NCI-H1048 (cell line): ENCODE measurements around the gene TBC1D7.

ENCODE experiments used
- DNase-seq: peaks from one replicate; lab custom pipeline; 2025; lab: John Stamatoyannopoulos, UW

TBC1D7 gene

DNA sequence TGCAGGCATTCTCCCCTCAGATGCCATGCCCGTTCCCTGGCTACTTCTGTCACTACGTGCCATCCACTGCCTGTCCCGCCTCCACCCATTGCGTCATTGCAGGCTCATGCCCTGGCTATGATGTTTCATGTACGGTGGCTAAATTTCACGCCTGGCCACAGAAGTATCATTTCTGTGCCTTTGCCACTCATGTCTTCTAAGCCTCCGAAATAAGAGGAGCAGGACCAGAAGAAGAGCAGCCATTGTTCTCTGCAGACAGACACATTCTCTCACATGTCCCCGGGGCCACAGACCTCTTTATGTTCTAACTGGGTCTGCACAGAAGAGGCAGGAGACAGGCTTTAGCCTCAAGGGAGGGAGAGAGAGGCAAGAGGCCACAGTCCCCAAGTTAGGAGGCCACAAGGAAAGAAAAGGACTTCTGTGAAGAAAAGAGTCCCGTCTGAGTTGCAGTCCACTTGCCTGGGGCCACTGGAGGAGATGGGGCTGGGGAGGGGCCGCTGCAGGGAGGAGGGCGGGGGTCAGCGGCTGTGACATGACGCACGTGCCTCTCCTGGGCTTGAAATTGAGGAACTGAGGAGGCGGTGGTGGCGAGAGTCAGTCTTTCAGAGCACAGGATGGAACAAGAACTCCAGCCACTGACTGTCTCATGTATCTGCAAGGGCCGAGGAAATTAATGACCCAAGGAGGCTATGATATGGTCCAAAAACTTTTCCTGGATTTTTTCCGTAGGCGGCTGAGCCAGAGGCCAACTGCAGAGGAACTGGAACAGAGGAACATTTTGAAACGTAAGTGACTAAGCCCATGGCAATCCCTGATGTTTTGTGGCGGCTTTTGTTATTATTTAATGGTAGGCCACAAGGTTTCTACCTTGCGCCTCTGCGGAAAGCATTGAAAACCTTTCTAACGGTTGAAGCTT, 55.9 kb downstream of the TBC1D7 start:
- no peak for DNase-seq

DNA sequence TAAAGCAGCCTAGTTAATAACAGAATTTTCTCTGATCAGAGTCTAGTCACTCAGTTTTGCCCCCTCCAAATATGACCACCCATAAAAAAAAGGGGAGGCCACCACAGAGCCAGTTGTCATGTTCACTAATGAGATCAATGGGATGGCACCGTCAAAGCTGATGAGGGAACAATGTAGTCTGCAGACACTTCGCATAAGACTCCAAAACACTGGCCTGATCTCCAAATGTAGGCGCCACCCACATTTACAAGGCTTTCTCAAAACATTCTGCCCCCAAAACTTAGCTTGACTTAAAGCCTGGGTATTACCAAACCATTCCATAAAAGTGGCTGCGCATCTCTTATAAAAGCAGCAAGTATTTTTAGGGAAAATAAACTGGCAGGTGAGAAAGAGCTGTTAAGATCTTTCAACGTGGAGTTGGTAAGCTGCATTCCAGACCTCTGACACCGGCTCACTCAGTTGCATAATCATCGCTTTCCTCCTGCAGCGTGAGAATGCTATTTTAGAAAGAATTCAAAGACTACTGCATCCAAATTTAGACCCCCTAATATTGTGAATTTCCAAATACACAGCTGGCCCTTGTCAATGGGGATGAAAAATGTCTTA, 59.3 kb downstream of the TBC1D7 start:
- no peak for DNase-seq

DNA sequence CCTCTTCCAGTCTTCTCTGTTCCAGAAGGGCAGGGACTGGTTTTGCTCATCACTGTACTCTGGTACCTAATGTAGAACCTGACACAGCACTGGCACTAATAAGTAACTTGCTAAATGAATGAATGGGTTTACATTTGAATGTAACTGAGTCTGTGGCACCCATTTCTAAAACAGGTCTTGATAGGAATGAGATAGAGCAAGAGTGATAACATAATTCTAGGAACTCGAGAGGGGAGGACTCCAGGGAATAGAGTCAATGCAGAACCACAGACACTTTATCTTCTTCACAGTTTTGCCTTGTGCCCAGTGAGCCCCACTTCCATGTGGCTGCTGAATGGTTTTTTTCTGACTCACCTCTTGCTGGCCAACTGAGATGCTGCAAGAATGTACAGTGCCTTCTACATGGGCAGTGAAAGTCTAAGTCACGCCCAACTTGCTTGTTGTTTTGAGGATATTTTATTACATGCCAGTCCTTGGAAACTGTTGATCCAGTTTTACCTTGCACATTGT, 61.1 kb downstream of the TBC1D7 start:
- DNase-seq, result no peak

DNA sequence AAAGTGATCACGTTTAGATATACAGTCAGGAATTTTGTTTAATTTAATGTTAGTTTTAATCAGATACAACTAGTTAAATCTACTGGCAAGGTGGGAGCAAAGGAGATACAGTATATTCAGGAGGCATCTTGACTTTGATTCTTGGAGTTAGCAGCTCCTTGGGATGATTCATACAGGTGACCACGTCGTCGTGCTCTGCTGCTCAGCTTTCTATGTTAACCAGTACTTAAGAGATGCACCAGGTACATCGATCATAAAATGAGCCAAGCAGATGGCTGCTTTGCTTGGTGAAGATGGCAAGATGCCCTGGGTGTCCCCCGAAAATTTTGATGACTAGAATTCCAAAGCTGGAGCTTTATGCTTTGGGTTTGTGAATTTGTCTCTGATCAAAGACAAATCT, 64.7 kb downstream of the TBC1D7 start:
- DNase-seq, result no peak

DNA sequence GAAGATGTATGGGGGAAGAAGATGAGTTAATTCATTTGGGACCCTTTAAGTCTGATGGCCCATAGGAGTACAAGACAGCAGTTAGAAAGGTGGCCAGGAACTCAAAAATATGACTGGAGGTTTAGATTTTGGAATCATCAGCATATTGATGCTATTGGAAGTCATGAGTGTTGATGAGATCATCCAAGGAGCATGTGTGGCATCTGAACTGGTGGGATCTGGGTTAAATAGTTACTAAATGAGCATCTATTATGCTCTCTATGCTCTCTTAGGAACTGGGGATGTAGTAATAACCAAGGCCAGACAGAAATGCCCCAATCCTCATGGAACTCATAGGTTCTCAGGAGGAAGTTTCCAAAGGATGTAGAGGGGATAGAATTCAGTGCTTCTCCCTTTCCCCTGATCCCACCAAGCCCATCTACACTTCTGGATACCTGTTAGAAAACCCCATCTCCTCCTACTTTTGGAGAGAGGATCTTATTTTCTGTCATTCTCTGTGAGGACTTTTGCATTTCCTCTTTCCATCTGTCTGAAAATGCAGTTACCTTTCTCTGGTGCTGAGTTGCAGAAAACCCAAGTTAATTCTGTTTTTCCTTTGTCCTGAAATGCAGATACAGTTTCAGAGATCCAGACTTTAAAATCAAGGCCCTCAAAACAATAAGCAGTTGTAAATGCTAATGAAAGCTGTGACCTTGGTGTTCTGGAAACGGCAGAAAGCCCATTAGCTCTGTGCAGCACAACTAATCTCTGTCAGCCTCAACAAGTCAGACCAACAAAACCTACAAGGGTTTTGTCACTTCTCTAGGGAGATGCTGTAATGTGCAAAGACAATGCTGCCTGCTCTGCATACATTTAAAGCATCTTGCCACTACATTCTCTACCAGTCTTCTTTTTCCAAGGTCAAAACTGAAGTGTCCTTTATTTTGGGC, 65.8 kb downstream of the TBC1D7 start:
- DNase-seq, result no peak

DNA sequence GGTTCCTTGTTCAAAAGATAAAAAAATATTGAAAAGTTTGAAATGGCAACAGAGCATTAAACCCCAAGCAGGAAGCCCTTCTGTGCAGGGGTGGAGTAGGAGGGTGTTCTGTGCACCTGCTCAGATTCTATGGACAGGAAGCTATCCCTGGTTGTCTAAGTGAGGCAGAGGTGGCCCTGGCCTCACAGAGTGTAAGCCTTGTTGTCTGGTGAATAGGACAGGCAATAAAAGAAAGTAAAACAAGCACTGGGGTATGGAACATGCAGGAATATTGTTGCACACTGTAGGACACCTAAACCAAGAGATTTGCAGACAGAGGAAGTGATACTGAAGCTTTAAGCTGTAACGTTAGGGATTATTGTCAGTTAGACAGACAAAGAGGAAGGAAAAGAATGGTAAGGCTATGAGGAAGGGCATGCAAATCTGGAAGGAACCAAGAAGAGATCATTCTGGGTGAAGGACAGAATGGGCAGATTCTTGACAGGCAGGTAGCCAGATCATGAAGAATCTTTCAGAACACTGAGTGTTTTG, 66.8 kb downstream of the TBC1D7 start:
- no peak for DNase-seq

DNA sequence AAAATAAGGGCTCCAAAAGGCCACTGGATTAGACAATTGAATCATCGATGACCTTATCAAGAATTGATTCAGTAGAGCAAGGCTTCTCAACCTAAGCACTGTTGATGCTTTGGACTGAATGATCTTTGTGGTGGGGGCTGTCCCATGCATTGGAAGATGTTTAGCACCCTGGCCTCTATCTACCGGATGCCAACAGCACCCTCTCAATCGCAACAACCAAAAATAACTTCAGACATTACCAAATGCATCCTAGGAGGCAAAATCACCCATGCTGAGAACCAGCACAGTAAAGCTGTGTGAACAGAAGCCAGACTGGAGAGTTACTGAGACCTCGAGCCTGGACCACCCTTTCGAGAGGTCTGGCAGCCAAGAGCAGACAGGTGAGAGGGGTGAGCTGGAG, 67.5 kb downstream of the TBC1D7 start:
- DNase-seq, result no peak

DNA sequence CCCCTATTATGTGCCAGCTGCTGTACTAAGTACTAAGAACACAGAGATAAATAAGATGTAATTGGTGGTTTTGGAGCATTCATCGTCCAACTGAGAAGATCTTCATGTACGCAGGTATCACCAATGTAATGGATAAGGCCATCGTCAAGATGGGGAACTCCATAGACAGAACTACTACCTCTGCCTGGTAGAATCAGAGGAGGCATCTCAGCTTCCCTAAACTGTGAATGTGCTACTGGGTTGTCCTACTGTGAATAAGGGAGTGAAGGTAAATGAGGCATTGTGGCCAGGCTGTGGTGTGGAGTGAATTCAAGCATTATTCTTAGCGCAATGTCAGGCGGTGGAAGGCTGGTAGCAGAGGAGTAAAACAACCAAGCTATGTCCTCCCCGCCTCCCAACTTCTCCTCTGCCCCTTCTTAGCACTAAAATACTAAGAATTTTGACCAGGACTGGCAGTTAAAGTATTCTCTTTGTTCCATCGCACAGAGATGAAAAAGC, 68.2 kb downstream of the TBC1D7 start:
- no peak for DNase-seq

DNA sequence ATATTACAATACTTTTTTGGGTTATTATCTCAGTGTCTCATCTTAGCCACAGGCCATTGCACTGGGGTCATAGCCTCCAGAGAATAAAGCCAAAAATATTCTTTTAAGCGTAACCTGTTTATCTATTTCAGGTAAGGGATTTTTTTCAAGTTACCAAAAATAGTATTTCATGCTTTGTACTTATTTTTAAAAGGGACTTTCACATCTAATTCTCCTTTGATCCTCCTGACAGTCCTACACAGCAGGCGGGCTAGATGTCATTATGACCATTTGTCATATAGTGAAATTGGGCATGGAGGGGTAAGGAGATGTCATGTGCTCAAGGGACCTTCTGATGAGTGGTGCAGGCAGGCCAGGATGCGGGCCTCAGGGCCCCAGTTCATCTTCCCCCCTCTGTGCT, 68.9 kb downstream of the TBC1D7 start:
- DNase-seq, result no peak

DNA sequence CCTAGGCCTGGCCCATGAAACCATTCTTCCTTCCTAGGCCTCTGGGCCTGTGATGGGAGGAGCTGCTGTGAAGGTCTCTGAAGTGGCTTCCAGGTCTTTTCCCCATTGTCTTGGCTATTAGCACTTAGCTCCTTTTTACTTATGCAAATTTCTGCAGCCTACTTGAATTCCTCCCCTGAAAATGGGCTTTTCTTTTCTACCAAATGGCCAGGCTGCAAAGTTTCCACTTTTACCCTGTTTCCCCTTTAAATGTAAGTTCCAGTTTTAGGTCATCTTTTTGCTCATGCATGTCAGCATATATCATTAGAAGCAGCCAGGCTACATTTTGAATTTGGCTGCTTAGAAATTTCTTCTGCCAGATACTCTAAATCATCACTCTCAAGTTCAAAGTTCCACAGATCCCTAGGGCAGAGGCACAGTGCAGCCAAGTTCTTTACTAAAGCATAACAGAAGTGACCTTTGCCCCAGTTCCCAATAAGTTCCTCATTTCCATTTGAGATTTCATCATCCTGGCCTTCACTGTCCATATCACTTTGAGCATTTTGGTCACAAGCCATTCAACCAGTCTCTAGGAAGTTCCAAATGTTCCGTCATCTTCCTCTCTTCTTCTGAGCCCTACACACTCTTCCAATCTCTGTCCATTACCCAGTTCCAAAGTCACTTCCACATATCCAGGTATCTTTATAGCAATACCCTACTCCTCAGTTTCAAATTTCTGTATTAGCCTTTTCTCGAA, 71.9 kb downstream of the TBC1D7 start:
- no peak for DNase-seq
